Measurements from ENCODE around the gene TRERF1. TPM values are rescaled to one million over a fixed set of nuclear protein-coding genes. Genes with fewer than 3 reads are reported as not detected.

The TRERF1 gene
- total and polyA plus RNA-seq, 9 donors = 4.5 to 13.7 (median 7.8) TPM

GRCh38 chr6:42440778-42441696, 10.7 kb downstream of the TRERF1 start:
- Histone ChIP-seq H3K27ac (peak overlapping the region; percentile 84 to 91), H3K4me1 (ENCODE audit: insufficient read depth) (peaks cover 13% of the 10 kb centered on the region), H3K27me3 (no peaks in the 10 kb centered on the region), H3K9me3 (no peaks in the 10 kb centered on the region), H3K36me3 (no peaks in the 10 kb centered on the region), H3K4me3 (peak overlapping the region; percentile 26)
- intact Hi-C loops (cut with DNase I) = no loop called here
- peak; percentile 16 for TF ChIP-seq POLR2A (IDR thresholded peaks at IDR 0.05)
- no peak for TF ChIP-seq CTCF (IDR thresholded peaks at IDR 0.05)
- DNase-seq = peak; percentile 51 to 73 (median 61)
- 6 to 15% (median 10%) methylated on average over 12 of the region's 12 CpGs for WGBS, 3 donors

DNA sequence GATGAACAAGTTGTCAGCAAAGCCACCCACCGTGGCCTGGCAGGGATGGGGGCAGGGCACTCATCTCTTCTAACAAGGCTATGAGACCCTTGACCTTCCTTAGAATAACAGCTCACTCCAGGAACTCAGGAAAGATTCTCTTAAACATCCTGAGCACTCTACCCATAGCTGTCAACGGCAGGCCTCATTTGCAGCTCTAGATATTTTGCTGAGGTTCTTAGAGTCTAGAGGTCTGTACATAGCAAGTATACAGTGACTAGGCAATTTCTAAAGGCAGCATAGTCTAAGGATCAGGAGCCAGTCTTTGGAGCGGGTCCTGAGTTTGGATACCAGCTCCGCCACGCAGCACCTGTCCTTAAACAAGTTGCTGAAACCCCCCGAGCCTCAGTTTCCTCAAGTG, 11.7 kb downstream of the TRERF1 start:
- H3K36me3 ChIP-seq = no peaks in the 10 kb centered on the region
- intact Hi-C loops (cut with DNase I) = no loop called here
- no peak for DNase-seq
- H3K4me1 ChIP-seq (ENCODE audit: insufficient read depth) = peaks cover 13% of the 10 kb centered on the region
- H3K9me3 ChIP-seq = no peaks in the 10 kb centered on the region
- H3K27ac ChIP-seq = peak overlapping the region; percentile 84 to 91
- no peaks in the 10 kb centered on the region for H3K27me3 ChIP-seq
- WGBS, 3 donors = 57 to 75% (median 67%) methylated on average over 6 of the region's 6 CpGs
- no peak overlapping the region for H3K4me3 ChIP-seq
- TF ChIP-seq POLR2A (IDR thresholded peaks at IDR 0.05) (no peak), EP300 (IDR thresholded peaks at IDR 0.05) (no peak), CTCF (IDR thresholded peaks at IDR 0.05) (no peak)

GRCh38 chr6:42436825-42437224, 14.9 kb downstream of the TRERF1 start:
- intact Hi-C loops (cut with DNase I) = no loop called here

DNA sequence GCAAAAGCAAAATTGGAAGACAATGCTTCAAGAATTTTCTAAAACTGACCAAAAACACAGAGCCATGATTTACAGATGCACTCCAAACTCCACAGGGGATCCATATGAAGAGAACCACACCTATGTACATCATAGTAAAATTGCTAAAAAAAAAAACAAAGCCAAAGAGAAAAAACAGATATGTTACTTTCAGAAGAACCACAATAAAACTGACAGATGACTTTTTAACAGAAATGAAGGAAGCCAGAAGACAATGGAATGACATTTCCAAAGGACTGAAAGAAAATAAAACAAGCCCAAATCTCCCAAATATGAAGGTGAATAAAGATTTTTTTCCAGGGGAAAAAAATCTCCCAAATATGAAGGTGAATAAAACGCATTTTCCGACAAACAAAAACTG, 17.5 kb downstream of the TRERF1 start:
- TF ChIP-seq CTCF (IDR thresholded peaks at IDR 0.05) (no peak), POLR2A (IDR thresholded peaks at IDR 0.05) (no peak), EP300 (IDR thresholded peaks at IDR 0.05) (no peak)
- DNase-seq = no peak
- H3K4me1 ChIP-seq (ENCODE audit: insufficient read depth) = peaks cover 2% of the 10 kb centered on the region
- H3K9me3 ChIP-seq = no peaks in the 10 kb centered on the region
- H3K27me3 ChIP-seq = no peaks in the 10 kb centered on the region
- no peak overlapping the region for H3K27ac ChIP-seq
- intact Hi-C loops (cut with DNase I) = no loop called here
- WGBS, 3 donors = 92 to 98% (median 96%) methylated on average over 2 of the region's 2 CpGs
- no peaks in the 10 kb centered on the region for H3K36me3 ChIP-seq
- no peak overlapping the region for H3K4me3 ChIP-seq

More at GRCh38 chr6:42436825-42437224, 14.9 kb downstream of the TRERF1 start:
- no peak overlapping the region for H3K27ac ChIP-seq
- WGBS, 3 donors = 81 to 91% (median 85%) methylated on average over 2 of the region's 2 CpGs
- H3K4me3 ChIP-seq = no peak overlapping the region
- H3K27me3 ChIP-seq = no peaks in the 10 kb centered on the region
- H3K36me3 ChIP-seq = no peaks in the 10 kb centered on the region
- TF ChIP-seq POLR2A (IDR thresholded peaks at IDR 0.05) (no peak), EP300 (IDR thresholded peaks at IDR 0.05) (no peak), CTCF (IDR thresholded peaks at IDR 0.05) (no peak)
- H3K9me3 ChIP-seq = no peaks in the 10 kb centered on the region
- DNase-seq = no peak
- H3K4me1 ChIP-seq (ENCODE audit: insufficient read depth) = peaks cover 7% of the 10 kb centered on the region
